Tibial artery (tissue), 4 donors: ENCODE results near the gene SAE1.

Source experiments
- DNase-seq, 2 donors: peaks; one replicate each; pipeline ENCODE4 v3.0.0-alpha.2; 2019
- H3K27ac ChIP-seq, 2 donors: fragments of 200-600 bp; sonication (generic) in 1 of 2; 1 replicate in 1 of 2; 2 replicates in 1 of 2; pipeline ENCODE4 v1.5.1; 2018 to 2019; ENCODE audit warnings: mild to moderate bottlenecking in 1 of 2
- H3K27me3 ChIP-seq, 2 donors: fragments of 200-600 bp; sonication (generic) in 1 of 2; one replicate each; pipeline versions ENCODE4 v1.5.1 to v1.6.0; 2016 to 2019
- H3K36me3 ChIP-seq, 3 donors: fragments of 200-600 bp; sonication (generic) in 2 of 3; one replicate each; pipeline ENCODE4 v1.5.1; 2016 to 2019; ENCODE audit warnings: mild to moderate bottlenecking in 2 of 3
- H3K4me1 ChIP-seq, 4 donors: fragments of 200-600 bp; sonication (generic) in 2 of 4; 1 replicate in 3 of 4; 2 replicates in 1 of 4; pipeline ENCODE4 v1.5.1; 2016 to 2019
- H3K4me3 ChIP-seq, 2 donors: fragments of 200-600 bp; sonication (generic) in 1 of 2; 1 replicate in 1 of 2; 2 replicates in 1 of 2; pipeline ENCODE4 v1.5.1; 2018 to 2019; ENCODE audit warnings: mild to moderate bottlenecking in 2 of 2
- H3K9me3 ChIP-seq, 3 donors: fragments of 200-600 bp; sonication (generic) in 1 of 3; one replicate each; pipeline ENCODE4 v1.5.1; 2016 to 2019
- intact Hi-C: fragments of 100-400 bp; cut with DNase I; formaldehyde crosslinking; loops from one replicate; pipeline ENCODE4 v1.15.0; 2023; ENCODE audit warnings: low total_unique reads
- TF ChIP-seq, protein P1 (sequence below), 2 experiments: fragments of 200-600 bp in 1 of 2; fragments of 450-650 bp in 1 of 2; IDR thresholded peaks; one replicate each; pipeline ENCODE4 v1.5.1; 2017 to 2019; ENCODE audit warnings: antibody characterized with exemption in 2 of 2, mild to moderate bottlenecking in 1 of 2, moderate library complexity in 1 of 2

SAE1 gene

DNA sequence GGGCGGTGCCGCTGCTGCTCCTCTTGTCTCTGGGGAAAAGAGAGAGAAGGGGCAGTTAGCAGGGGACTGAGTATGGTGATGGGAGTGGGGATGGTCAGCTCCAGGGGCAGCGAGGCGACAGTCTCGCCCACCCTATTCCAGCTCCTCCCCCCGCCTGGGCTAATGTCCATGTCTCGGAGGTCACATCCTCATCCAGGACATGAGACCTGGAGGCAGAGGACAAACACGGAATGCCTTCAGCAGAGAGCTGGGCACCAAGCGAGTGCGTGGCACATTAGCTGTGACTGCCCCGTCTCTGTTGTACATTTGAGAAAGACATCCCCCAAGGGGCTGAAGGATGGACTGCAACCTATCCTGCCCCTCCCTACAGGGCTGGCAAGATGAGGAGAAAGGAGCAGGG is 91.3 kb downstream of the SAE1 start:
- DNase-seq = no peak
- peaks cover 24 to 43% (median 38%) of the 10 kb centered on the region in 3 donors for H3K36me3 ChIP-seq
- H3K4me1 ChIP-seq = peaks cover 0 to 13% (median 6%) of the 10 kb centered on the region in 4 donors
- H3K27ac ChIP-seq = no peak overlapping the region
- H3K27me3 ChIP-seq = no peaks in the 10 kb centered on the region
- TF ChIP-seq, protein P1, sequence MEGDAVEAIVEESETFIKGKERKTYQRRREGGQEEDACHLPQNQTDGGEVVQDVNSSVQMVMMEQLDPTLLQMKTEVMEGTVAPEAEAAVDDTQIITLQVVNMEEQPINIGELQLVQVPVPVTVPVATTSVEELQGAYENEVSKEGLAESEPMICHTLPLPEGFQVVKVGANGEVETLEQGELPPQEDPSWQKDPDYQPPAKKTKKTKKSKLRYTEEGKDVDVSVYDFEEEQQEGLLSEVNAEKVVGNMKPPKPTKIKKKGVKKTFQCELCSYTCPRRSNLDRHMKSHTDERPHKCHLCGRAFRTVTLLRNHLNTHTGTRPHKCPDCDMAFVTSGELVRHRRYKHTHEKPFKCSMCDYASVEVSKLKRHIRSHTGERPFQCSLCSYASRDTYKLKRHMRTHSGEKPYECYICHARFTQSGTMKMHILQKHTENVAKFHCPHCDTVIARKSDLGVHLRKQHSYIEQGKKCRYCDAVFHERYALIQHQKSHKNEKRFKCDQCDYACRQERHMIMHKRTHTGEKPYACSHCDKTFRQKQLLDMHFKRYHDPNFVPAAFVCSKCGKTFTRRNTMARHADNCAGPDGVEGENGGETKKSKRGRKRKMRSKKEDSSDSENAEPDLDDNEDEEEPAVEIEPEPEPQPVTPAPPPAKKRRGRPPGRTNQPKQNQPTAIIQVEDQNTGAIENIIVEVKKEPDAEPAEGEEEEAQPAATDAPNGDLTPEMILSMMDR (IDR thresholded peaks at IDR 0.05) = no peak
- no peaks in the 10 kb centered on the region for H3K9me3 ChIP-seq
- intact Hi-C loops = no loop called here
- H3K4me3 ChIP-seq = no peak overlapping the region

DNA sequence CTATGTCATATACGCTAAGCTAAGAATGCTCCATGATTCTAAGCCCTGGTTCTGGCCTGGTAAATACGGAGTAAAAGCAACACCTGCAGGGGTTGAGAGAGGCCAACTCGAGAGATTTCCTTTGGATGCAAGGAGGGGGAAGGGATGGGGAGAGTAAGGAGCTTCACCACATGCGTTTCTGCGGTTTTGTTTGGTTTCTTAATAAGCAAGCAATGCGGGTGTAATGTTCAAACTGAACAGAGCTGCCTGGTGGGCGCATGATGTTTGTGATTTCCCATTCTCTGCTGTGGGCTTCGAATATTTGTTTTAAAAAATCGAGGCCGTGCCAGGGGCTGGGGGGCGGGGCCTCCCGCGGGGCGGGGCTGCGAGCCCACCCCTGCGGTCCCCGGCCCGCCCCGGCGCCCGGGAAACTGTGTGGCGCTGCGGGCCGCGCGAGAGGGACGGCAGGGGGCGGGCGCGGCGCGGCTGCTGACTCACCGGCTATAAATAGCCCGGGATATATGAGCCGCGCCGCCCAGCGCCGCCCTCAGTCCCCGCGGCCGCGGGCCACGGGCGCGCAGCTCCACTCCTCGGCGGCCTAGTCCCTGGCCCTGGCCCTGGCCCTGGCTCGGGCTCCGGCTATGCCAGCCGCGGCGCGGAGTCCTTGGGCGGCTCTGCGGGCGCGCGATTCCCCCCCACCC is 95.3 kb downstream of the SAE1 start:
- Histone ChIP-seq H3K4me3 (peak overlapping the region; percentile 82 to 91), H3K4me1 (peaks cover 0 to 44% (median 28%) of the 10 kb centered on the region in 4 donors), H3K9me3 (no peaks in the 10 kb centered on the region), H3K27me3 (no peaks in the 10 kb centered on the region), H3K36me3 (peaks cover 15 to 31% (median 27%) of the 10 kb centered on the region in 3 donors), H3K27ac (peak overlapping the region; percentile 93 to 99)
- TF ChIP-seq, protein P1 (IDR thresholded peaks at IDR 0.05) = peak; percentile 19 to 55
- DNase-seq = peak; percentile 74 to 93
- intact Hi-C loops = no loop called here

DNA sequence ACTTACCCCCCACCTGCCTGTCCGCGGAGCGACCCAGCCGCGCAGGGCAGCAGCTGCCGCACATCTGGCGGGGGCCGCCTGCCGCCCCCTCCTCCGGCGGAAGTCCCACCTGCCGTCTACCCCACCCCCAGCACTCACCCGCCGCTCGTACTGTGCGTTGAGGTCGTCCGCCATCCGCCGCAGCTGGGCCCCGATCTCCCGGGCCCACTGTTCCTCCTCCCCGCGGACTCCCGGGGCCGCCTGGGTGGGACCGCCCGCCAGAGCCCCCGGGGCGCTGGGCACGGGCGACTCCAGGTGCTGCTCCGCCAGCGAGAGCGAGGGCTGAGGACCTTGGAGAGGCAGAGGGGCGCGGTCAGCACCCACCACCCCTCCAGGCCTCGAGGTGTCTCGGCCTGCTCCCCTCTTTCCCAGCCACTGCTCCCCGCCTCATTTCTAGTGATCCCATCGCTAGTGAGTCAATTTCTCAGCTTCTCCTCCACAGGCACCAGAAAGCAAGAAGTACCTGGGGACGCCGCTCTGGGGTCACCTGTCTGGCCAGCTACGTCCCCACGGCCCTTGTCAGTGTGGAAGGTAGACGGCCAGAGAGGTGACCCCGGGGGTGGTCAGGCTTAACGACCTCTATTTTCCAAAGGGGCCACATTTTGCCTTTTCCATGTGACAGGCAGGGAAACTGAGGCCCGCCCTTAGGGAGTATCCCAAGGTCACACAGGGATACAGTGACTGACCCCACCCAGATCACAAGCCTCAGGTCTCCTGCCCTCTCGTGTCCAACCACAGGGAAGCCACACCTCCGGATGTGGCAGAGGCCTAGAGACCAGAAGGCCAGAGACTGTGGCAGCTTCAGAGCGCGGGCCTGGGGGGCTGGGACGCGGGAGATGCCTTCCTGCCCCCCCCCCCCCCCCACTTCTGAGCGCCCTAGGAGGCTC is 96.1 kb downstream of the SAE1 start:
- H3K27me3 ChIP-seq = no peaks in the 10 kb centered on the region
- DNase-seq = peak; percentile 91 to 93
- TF ChIP-seq, protein P1 (IDR thresholded peaks at IDR 0.05) = peak in 1 of 2 experiments; percentile 4
- peaks cover 0 to 49% (median 32%) of the 10 kb centered on the region in 4 donors for H3K4me1 ChIP-seq
- intact Hi-C loops = no loop called here
- peak overlapping the region; percentile 82 to 91 for H3K4me3 ChIP-seq
- H3K9me3 ChIP-seq = no peaks in the 10 kb centered on the region
- H3K27ac ChIP-seq = peak overlapping the region; percentile 93 to 99
- H3K36me3 ChIP-seq = peaks cover 7 to 23% (median 19%) of the 10 kb centered on the region in 3 donors

DNA sequence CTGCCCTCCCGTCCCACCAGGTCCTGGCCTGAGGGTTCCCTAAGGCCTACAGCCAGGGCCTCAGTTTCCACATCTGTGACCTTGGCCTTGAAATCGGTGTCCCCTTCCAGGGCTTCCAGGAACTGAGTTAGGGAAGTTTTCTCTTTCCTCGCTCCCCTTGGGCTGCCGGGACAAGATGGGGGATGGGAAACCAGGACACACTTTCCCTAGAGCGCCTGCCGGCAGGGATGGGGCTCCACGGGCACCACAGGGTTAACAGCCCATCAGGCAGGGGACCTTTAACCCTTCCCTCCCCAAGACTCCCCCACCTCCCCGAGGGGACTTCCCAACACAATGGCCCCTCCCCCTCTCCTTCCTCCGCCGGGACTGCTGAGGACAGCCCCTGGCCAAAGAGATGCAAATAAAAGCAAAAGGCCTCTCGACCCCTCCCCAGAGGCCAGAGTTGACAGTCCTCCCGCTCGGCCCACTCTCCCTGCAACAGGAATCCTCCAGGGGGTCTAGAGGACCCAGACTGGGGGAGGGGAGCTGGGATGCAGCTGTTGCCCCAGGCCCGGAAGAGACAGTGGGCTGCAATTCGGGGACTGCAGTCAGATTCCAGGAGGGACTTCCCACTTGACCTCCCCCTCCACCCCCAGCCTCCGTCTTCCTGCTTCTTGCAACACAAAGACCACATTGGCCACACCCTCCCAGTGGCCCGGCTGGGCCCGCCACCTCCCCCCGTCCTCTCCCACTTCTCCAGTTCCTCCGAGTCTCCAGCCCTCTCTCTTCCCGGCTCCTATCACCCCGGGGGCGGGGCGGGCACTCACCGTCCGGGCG is 96.9 kb downstream of the SAE1 start:
- peaks cover 0 to 52% (median 40%) of the 10 kb centered on the region in 4 donors for H3K4me1 ChIP-seq
- peak overlapping the region; percentile 93 to 99 for H3K27ac ChIP-seq
- TF ChIP-seq, protein P1 (IDR thresholded peaks at IDR 0.05) = no peak
- no peaks in the 10 kb centered on the region for H3K9me3 ChIP-seq
- DNase-seq = peak; percentile 93 to 96
- intact Hi-C loops = no loop called here
- peaks cover 0 to 14% (median 11%) of the 10 kb centered on the region in 3 donors for H3K36me3 ChIP-seq
- H3K4me3 ChIP-seq = peak overlapping the region; percentile 82 to 91
- H3K27me3 ChIP-seq = no peaks in the 10 kb centered on the region
